ENCODE data around the gene ENKD1.

The ENKD1 gene

DNA sequence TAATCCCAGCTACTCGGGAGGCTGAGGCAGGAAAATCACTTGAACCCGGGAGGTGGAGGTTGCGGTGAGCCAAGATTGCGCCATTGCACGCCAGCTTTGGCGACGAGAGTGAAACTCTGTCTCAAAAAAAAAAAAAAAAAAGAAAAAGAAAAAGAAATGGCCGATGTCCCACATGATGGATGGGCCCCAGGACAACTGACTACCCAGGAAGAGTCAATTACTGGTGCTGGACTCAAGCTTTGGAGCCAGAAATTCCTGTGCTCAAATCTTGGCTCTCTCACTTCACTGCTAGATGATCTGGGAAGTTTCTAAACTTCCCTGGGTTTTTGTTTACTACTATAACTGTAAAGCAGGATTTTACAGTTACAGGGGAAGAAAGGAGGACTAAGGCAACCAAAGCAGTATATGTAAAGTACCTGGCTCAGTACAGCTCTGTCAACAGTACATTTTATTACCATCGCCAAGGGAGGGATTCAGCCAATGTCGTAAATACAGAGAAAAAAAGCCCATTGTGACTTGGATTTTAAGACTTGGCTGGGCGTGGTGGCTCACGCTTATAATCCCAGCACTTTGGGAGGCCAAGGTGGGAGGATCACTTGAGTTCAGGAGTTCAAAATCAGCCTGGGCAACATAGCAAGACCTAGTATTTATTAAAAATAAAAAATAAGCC is 11.9 kb upstream of the ENKD1 start:
- no peak for DNase-seq (ENCODE audit: low spot score)

DNA sequence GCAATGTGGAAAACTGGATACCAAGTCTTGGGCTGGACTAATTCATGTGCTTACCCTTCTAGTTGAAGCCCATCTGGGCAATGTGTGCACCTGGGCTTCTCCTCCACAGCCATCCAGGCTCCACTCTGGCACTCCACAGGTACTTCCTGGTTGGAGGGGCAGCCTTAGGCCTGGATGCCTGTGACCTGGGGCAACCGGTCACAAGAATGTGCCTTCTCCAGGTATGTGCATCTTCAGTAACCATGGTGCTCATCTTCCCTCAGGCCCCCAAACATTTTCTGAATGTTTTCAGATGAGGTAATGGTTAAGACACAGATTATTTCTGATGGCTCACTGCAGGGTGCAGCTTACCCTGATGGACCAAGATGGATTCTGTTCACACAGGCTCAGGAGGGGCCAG is 11.2 kb upstream of the ENKD1 start:
- DNase-seq (ENCODE audit: low spot score) = no peak

DNA sequence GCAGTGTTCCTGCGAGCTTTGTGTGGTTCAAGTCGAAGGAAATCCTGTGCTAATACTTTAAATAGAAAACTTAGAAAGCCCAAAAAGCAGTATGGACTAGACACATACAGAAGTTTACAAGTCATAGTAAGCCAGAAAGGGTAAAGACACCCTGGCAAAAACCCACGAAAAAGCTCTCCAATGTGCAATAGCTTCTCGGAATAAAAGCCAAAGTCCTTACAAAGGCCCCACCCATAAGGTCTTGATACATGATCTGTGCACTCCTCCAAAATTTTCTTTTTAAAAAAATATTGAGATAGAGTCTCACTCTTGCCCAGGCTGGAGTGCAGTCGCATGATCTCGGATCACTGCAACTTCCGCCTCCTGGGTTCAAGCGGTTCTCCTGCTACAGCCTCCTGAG is 10.4 kb upstream of the ENKD1 start:
- no peak for DNase-seq (ENCODE audit: low spot score)

DNA sequence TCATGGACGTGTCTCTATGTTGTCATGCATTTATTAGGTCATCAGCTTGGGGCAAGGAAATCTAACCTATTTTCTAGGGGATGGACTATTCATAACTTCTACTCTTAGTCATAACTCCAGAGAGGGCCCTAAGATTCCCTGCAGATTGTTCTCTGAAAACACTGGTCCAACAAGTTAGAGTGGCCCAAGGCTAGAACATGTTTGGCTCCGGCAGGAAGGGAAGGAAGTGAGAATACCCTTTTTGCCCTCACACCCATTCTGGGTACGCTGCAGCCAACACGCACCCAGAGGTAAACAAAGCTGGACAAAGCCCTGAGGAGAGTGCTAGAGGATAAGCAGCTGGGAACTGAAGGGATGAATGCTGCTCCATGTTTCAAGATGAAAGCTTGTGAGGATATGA is 10.0 kb upstream of the ENKD1 start:
- DNase-seq (ENCODE audit: low spot score) = no peak

DNA sequence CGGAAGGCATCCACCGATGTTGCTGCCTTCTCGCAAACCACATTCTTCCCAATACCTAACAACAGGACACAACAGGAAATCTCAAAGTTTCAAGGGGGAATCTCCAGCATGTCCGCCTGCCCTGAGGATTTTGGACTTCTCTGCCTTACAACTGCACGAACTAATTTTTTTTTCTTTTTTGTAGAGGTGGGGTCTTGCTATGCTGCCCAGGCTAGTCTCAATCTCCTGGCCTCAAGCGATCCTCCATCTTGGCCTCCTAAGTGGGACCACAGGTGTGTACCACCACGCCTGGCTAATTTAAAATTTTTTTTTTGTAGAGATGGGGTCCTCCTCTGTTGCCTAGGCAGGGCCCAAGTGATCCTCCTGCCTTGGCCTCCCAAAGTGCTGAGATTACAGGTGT is 9.4 kb upstream of the ENKD1 start:
- no peak for DNase-seq (ENCODE audit: low spot score)

DNA sequence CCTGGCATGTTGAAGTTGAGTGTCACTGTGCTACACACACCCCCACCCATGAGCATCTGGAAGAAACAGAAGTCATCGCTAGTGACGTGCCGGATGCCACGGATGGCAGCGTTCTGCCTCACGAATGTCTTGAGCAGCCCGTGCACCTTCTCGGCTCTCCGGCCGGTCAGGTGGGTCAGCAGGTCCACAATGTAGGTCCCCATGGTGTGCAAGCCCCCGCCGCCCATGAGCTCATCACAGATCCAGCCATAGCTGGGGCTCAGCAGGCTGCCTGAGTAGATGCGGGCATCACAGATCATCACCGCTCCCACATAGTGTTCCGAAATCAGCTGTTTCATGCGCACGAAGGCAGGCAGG is 9.0 kb upstream of the ENKD1 start:
- DNase-seq (ENCODE audit: low spot score) = no peak

DNA sequence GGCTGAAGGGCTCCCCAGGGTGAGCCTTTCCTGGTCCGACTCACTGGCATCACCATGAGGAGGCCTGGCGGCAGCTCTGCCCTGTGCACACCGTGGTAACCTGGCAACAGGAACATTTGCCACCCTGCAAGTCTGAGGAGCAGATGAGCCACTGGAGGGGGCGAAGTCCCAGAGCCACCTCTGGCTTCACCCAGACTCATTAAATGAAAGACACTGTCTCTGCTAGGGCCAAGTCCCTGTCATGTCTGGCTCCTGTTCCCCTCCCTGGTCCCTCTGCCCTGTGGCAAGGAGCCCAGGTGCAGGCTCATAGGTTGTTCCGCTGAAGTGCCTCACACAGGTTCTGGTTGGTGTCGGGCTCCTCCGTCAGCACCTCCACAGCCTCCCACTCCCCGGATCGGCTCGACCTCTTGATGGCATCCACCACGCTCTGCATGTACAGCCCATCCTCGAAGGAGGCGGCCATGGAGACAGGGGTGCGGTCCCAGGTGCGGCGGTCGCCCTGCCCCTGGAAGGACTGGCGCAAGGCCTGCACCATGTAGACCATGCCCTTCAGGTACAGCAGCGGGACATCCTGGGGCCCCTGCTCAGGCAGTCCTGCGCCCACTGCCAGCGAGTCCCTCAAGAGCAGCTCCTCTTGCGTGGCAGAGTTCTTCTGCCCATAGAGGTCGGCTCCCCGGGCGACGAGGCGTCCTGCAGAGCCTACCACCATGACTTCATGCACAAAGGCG is 8.5 kb upstream of the ENKD1 start:
- no peak for DNase-seq (ENCODE audit: low spot score)

DNA sequence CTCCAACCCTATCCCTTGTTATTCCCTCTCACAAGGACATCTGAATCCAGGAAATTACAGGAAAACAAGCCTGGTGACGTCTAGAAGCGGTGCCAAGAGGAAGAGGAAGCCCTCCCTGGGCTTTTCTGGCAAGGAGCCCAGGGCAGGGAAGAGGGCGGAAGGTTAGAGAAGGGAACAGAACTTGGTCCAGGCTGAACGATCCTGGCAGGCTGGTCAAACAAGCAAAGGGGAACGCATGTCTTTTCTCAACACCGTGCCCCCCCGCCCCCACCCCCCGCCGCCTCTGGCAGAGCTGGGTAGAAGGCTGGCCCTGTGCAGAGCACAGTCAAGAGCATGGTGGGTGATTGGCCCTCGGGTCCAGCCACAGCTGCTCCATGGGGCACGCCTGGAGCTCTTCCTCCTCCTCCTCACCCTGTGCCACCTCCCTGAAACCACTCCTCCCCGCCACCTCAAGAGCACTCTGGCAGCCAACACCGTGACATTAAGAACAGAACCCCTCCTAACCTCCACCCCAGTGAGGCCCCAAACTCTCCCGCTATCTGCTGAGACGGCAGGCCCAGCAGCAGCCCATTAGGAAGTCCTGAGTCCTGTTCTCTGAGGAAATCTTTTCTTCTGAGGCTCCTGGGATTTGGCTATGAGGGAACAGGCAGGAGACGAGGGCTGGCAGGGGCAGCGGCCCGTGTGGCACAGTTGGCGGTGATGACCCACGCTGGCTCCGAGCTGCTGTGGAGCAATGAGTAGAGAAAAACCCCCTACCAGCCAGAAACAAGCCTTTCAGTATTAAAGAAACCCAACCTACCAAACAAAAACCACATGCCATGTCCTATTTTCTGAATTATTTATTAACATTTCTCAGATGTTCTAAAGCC is 7.4 kb upstream of the ENKD1 start:
- DNase-seq (ENCODE audit: low spot score) = no peak

DNA sequence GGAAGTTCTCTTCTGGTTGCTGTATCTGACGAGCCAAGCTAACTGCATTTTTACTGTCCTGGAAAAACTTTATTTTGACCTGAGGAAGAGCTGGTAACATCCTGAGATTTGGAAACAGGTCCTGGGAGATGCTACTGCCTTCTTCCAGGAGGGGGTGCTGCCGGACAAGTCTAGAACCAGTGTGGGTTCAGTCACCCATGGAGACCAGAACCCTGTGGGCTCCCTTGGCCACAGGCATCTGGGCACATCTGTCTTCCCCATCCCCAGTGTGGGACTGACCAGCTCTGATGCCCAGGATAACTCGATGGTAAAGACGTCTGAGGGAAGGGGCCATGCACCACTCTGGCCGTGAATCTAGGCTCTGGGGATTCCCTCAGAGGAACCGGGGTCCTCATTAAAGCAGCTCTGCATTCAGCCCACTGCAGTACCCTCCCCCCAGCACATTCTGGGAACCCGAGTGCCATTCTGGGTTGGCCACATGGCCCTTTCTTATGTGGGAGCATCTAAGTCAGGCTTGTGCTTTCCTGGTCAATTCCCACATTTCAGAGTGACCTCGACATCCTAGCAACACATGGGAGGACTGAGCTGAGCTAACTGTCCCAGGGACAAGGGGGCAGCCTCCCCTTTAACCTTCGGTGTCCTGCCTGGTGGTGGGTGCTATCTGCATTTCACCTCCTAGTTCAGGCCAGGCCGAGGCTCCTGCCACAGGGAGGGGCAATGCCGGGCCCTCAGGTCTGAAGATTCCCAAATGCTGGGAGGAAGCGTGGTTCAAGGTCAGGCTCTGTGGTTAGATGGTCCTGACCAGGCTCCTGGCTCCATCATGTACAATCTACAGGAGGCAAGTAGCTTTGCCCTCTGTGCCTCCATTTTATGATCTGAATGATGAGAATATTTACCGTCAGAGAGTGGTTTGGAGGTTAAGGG is 6.5 kb upstream of the ENKD1 start:
- peak; percentile 85 for DNase-seq (ENCODE audit: low spot score)

DNA sequence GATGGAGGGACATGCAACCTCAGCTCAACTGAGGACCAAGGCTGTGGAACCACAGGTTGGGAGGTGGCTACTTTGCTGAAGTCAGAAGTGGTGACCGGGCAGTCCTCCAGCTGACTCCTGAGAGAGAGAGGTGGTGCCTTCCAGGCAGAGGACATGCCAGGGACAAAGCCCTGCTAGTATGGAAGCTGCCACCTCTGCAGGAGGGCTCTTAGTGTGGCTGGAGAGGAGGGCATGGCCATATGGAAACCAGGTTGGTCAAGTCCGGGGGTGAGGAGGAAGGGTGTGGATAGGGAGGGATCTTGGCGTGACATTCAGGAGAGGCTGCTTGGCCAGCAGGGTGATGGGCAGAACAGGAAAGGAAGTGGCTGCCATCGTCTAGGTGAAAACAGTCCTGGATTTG is 5.8 kb upstream of the ENKD1 start:
- DNase-seq (ENCODE audit: low spot score) = no peak

DNA sequence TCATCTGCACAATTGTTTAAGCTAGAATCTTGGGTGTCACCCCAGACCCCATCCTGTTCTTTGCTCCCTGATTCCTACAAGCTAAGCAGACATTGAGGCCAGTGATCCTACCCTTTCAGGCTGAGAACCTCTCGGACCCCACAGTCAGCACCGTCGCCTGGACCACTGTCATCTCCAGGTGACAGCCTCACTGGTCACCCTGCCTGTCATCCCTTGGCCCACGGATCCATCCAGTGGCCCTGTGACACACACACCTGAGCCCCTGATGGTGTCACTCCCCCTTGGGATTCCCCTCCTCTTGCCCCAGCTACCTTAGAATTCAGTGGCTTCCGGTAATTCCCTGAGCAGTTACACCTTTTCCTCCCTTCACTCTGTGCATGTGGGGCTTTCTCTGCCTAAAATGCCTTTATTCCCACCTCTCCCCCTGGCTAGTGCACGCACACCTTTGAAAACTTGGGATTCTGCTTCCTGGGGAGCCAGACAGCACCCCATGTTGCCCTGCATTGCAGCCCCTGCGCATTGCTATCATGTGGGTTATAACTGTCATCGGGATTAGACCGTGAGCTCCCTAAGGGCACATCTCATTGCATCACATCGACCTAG is 3.0 kb upstream of the ENKD1 start:
- DNase-seq (ENCODE audit: low spot score) = no peak

DNA sequence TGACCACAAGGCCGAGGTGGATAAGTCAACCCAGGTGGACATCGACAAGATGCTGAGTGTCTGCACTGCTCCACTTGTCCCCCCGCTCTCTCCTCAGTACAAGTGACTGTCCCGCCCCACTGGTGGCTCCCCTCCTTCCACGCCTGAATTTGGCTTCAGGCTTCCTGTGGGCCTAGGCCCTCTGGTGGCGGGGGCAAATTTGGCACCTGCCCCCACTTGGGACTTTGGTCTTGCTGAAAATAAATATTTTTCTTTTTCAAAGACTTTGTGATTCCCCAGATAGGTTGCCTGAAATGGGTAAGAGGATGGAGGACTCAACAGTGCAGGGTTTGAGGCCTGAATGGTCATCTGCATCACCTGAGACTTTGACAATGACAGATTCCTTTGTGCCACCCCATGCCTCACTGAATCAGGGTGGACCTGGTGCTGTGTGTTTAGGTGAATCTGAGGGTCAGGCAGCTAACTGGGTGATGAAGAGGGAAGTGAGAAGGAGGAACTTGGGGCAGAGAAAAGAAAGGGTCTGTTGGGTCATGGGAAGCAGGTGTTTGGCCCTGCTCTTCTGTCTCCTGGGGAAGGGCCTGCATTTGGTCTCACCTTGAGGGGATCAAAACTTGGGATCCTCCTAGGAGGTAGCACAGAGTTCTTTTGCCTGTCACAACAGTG is 2.1 kb upstream of the ENKD1 start:
- no peak for DNase-seq (ENCODE audit: low spot score)

DNA sequence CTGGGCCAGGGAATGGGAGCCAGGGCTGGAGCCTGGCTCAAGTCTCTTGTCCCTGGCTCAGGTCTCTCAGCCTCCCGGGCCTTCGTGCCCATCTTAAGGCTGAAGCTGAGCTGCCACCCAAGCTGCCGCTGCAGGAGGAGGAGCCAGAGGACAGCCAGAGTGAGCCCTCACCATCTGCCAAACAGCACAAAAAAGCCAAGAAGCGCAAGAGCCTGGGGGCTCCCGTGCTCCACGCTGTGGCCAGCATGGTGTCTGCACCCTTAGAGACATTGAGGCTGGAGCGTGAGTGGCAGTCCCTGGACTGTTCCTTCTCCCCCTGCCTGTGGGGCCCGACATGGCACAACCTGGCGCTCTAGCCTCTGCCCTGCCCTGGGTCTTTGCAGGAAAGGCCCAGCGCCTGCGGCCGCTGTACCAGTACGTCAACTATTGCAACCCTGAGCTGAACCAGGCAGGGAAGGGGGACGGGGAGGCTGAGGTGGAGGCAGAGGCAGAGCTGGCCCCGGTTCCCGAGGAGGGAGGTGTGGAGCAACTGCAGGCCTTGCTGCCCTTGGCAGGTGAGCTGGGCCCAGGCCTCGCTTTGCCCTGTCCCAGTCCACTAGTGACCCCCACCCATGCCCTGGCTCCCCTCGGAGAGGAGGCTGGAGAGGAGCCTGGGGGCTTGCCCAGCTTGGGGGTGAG is 1.4 kb upstream of the ENKD1 start:
- DNase-seq (ENCODE audit: low spot score) = peak; percentile 99

DNA sequence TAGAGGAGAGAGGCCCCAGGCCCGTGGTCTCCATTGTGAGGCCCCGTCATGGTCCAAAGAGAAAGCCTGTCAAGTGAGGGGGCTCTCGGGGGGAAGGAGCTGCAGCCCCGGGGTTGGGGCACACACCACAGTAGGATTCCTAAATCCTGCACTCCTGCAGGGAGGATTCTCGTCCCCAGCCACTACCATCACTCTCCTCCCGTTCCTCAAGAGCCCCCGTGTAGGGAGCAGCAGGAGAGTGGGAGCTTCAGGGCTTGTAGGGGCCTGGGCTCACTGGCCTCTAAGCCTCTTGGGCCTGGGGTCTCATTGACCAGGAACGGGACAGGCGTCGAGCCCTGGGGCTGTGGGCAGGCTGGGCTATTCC is 885 bp upstream of the ENKD1 start:
- no peak for DNase-seq (ENCODE audit: low spot score)

DNA sequence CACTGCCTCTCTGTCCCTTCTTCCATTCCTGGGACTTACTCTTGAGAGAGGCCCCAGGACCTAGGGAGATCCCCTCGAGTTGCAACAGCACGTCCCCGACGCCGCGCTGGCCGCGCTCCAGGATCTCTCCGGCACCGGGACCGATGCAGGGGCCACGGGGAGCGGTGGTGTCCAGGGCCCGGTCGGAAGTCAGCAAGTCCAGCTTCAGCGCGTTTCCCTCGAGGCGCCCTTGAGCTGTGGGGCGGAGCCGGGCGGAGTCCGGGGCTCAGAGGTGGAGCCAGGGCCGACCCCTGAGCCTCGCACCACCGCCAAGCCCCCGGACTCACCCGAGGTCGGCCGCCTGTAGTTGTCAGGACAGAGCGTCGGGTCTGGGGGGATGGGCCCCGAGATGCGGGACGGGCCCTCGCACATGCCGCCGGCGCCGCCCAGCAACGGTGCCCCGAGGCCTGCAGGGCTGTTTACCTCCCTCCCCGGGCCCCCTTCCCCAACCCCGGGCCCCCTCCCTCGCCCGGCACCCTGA is 458 bp downstream of the ENKD1 start:
- DNase-seq (ENCODE audit: low spot score) = peak; percentile 54

DNA sequence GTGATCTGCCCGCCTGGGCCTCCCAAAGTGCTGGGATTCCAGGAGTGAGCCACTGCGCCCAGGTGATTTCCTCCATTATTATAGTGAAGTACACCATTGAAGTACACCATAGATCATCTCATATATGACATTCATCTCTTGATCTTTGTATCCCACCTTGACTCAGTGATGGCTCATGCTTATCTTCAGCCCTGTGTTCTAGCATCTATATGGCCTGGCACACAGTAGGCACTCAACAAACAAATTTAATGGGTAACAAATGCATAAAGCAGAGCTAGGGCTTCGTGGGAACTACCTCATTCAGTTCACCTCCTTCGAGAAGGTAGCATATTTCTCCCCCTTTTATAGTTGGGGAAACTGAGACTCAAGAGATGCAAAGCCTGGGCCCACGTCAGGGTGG is 952 bp downstream of the ENKD1 start:
- no peak for DNase-seq (ENCODE audit: low spot score)

DNA sequence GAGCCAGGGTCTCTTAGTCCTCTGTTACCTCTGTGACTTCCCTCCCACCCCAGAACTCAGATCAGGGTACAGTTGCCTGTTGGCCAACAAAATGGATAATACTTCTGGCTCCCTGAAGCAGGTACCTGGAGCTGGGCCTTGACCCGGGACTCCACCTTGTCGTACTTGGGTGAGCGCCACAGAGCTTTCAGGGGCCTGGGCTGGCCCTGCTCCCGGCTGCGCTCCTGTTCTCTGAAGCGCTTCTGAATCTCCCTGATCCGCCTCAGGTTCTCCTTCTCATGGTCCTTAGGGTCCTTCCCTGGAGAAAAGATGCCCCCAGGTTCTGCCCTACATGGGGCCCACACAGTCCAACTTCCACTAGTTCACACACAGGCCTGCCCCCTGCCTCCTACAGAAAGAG is 1.7 kb downstream of the ENKD1 start:
- DNase-seq (ENCODE audit: low spot score) = no peak

DNA sequence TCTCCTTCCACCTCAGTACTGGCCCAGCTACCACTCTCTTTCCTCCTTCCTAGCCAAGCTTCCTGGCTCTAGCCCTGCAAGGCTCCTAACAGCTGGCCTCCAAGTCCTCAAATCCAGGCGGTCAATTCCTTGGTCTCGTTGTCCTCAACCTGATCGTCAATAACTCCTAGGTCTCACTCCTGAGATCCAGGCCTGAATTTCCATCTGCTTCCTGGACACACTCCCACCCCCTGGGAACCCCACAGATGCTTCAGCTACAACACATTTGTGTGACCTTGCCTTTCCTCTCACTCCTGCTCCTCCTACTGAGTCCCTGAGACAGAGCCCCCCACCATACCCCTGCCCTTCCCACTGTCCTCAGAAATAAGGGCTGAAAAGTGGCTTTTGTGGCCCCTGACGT is 2.3 kb downstream of the ENKD1 start:
- no peak for DNase-seq (ENCODE audit: low spot score)

DNA sequence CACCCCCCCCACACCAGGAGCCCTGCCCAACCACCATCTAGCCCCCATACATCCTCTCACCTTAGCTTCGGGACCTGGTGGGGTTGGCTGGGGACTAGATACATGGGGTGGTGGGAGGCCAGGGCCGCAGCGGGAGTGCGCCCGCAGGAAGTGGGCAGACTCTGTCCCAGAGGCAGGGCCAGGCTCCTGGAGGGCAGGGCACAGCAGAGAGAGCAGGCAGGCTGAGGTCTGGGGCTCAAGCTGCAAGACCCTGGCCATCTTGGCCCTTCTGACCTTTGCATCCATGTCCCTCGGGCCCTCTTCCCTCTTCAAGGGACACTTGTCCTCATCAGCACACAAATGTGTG is 2.7 kb downstream of the ENKD1 start:
- DNase-seq (ENCODE audit: low spot score) = no peak

DNA sequence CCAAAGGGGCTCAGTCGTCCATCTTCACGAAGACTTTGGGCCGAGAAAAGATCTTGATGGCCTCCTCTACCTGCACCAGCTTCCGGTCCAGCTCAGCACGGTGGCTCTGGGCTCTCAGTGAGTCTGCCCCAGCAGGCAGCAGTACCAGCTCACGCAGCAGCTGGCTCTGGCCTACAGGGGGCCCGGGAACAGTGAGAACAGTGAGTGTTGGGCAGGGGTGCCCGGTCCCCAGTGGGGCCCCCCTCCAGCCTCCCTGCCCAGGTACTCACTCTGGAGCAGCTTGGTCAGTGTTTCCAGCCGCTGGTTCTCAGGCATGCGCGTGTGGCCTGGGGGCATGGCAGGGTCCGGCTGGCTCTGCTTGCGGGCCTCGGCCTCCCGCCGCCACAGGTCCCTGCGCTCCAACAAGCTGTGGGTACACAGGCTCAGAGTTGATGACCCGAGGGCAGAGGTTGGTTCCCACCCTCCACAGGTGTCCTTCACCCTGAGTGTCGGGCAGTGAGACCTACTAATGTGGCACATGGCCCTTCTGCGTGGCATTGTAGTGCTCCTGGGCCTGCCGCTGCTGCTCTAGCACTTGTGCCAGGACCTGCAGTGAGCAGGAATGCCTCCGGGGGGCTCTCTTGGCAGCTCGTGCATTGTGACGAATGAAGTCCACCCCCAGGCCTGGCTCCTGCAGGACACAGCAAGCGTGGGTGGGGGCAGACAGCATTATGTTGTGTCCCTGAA is 3.2 kb downstream of the ENKD1 start:
- DNase-seq (ENCODE audit: low spot score) = peak; percentile 67

Data from NAMALWA (cell line).